ENCODE results near the gene HS6ST2.

DNA sequence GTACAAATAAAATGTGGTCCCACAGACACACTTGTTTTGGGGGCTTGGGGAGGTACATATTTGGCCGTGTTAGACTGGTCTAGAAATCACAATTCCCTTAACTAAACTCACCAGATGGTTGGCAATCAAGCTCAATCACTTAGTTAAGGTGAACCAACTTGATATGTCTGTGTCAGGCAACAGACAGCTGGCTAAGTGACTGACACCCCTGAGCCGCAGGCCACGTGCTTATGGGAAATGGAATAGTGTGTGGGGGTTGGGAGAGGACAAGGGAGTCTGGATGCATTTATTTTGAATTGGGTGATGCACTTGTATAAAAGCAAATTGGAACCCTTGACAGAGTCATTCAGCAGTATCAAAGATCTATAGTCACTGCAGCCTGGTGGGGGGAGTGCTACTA is 209.0 kb downstream of the HS6ST2 start:
- TF ChIP-seq, protein P1, sequence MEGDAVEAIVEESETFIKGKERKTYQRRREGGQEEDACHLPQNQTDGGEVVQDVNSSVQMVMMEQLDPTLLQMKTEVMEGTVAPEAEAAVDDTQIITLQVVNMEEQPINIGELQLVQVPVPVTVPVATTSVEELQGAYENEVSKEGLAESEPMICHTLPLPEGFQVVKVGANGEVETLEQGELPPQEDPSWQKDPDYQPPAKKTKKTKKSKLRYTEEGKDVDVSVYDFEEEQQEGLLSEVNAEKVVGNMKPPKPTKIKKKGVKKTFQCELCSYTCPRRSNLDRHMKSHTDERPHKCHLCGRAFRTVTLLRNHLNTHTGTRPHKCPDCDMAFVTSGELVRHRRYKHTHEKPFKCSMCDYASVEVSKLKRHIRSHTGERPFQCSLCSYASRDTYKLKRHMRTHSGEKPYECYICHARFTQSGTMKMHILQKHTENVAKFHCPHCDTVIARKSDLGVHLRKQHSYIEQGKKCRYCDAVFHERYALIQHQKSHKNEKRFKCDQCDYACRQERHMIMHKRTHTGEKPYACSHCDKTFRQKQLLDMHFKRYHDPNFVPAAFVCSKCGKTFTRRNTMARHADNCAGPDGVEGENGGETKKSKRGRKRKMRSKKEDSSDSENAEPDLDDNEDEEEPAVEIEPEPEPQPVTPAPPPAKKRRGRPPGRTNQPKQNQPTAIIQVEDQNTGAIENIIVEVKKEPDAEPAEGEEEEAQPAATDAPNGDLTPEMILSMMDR (IDR thresholded peaks at IDR 0.05 in 2 of 3, conservative IDR thresholded peaks at IDR 0.05 in 1 of 3; ENCODE audit: control insufficient read depth in 2 of 3, extremely low read depth in 1 of 3, insufficient read depth in 1 of 3, low read depth in 3 of 3, low read length in 3 of 3) = no peak
- TF ChIP-seq SIN3A (IDR thresholded peaks at IDR 0.05; ENCODE audit: low read depth, low read length) (no peak), POLR2A (IDR thresholded peaks at IDR 0.05; ENCODE audit: low read depth, low read length) (no peak), NRF1 (conservative IDR thresholded peaks at IDR 0.05; ENCODE audit: low read depth, low read length) (no peak), EZH2 (IDR thresholded peaks at IDR 0.05; ENCODE audit: borderline replicate concordance, control insufficient read depth, low read depth, low read length) (no peak), TAF1 (IDR thresholded peaks at IDR 0.05; ENCODE audit: borderline replicate concordance, low read depth, low read length) (no peak), POLR2AphosphoS5 (IDR thresholded peaks at IDR 0.05; ENCODE audit: low read length) (no peak), ZNF217 (IDR thresholded peaks at IDR 0.05) (no peak), NR2C1 (IDR thresholded peaks at IDR 0.05) (no peak), RFX5 (IDR thresholded peaks at IDR 0.05; ENCODE audit: low read depth, low read length) (no peak), HDGF (IDR thresholded peaks at IDR 0.05) (no peak), MEF2B (IDR thresholded peaks at IDR 0.05; ENCODE audit: partially characterized antibody, poor library complexity, severe bottlenecking) (no peak)

Measured in GM12878 (cell line).